Measurements from ENCODE around the gene OXLD1.

DNA sequence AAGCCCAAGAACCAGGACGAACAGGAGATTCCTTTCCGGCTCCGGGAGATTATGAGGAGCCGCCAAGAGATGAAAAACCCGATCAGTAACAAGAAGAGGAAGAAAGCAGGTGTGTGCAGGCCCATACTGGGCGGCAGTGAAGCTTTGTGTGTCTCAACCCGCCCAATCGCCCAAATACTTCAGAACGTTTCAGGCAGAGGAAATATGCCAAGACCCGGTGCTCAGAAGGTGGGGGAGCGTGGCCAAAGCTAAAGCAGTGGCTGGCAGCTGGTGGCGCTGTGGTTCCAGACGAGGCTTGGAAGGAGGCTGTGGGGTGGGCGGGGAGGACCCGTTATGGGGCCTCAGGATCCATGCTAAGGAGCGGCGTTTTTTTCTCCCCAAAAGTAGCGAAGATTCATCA is 1.3 kb upstream of the OXLD1 start:
- TF ChIP-seq CTCF (IDR thresholded peaks at IDR 0.05; ENCODE audit: low read depth, low read length, missing input control) (no peak), MAX (IDR thresholded peaks at IDR 0.05) (no peak), FOXA1 (IDR thresholded peaks at IDR 0.05) (no peak), GABPA (IDR thresholded peaks at IDR 0.05 in 1 of 2, conservative IDR thresholded peaks at IDR 0.05 in 1 of 2) (no peak), SP1 (IDR thresholded peaks at IDR 0.05) (no peak), EGR1 (IDR thresholded peaks at IDR 0.05; ENCODE audit: low read depth in 2 of 2) (no peak)
